Omental fat pad (tissue), 4 donors: Measurements from ENCODE around the gene PLOD2. TPM values are rescaled to one million over a fixed set of nuclear protein-coding genes. Genes with fewer than 3 reads are reported as not detected.

Source experiments
- ATAC-seq: fragments of 150-250 bp; one replicate; pipeline ENCODE4 v1.9.1; 2016; ENCODE audit warnings: mild to moderate bottlenecking, moderate library complexity; ENCODE audit not compliant: low FRiP score
- DNase-seq: peaks from one replicate; pipeline ENCODE4 v3.0.0-alpha.2; 2019; ENCODE audit warnings: low spot score
- CTCF ChIP-seq, 3 donors: fragments of 450-650 bp; IDR thresholded peaks; one replicate each; pipeline ENCODE4 v1.5.1; 2016 to 2017; ENCODE audit warnings: antibody characterized with exemption in 3 of 3, mild to moderate bottlenecking in 3 of 3, moderate library complexity in 2 of 3
- total RNA-seq, 4 donors: library from RNA; depleted of rRNA; stranded (reverse); fragments of >200 nt; gene quantifications; one replicate each; pipeline ENCODE4 v1.1.0, GENCODE V29; 2016

PLOD2 gene
- total RNA-seq, 4 donors from 2014 or later, result 35.3 to 180 (median 107) TPM

- DNase-seq (no peak), ATAC-seq (no peak)
- no peak for TF ChIP-seq CTCF (IDR thresholded peaks at IDR 0.05)
Measured at GRCh38 chr3:146040630-146041029, 120.4 kb downstream of the PLOD2 start.

GRCh38 chr3:146037697-146038096 lies 123.3 kb downstream of the PLOD2 start:
- TF ChIP-seq CTCF (IDR thresholded peaks at IDR 0.05), result no peak
- DNase-seq (no peak), ATAC-seq (no peak)

DNA sequence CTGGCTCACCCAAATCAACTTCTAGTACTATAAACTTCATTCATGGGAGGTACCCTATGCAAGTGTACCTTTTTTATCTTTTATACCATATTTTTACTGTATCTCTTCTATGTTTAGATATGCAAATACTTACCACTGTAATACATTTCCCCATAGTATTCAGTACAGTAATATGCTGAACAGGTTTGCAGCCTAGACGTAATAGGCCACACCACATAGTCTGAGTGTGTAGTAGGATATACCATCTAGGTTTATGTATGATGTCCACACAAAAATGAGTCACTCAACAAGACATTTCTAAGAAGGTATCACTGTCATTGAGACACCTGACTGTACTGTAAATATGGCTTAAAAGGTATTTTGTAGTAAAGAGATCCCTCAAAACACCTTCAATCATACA lies 124.7 kb downstream of the PLOD2 start:
- ATAC-seq, result no peak
- DNase-seq, result no peak

DNA sequence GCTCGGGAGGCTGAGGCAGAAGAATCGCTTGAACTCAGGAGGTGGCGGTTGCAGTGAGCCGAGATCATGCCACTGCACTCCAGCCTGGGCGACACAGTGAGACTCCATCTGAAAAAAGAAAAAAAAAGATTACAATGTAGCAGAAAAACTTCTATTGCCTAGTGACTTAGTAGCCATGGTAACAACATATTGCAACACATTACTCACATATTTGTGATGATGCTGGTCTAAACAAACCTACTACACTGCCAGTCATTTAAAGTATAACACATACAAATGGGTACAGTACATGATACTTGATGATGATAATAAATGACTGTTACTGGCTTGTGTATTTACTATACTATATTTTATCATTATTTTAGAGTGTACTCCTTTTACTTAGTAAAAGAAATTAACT lies 125.6 kb downstream of the PLOD2 start:
- ATAC-seq (no peak), DNase-seq (no peak)
- no peak for TF ChIP-seq CTCF (IDR thresholded peaks at IDR 0.05)

More for the DNA sequence above, 124.7 kb downstream of the PLOD2 start:
- TF ChIP-seq CTCF (IDR thresholded peaks at IDR 0.05), result no peak

DNA sequence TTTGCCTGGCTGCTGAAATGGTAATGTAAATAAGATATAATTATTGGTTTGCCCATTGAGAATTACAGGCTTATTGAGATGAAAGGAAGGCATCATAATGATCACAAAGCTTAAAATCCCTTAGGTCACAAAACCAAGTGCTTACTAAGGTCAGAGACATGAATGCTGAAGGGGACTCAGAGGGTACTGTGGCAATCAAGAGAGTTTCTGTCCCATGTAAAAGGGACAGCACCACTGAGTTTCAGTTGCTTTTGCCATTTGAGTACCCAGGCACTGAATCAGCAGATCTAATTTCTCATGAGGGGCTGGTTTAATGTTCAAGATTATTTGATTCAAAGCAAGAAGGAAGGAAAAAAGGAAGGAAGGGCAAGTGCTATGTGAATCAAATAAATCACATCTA lies 127.0 kb downstream of the PLOD2 start:
- DNase-seq, result no peak
- TF ChIP-seq CTCF (IDR thresholded peaks at IDR 0.05), result no peak
- no peak for ATAC-seq

DNA sequence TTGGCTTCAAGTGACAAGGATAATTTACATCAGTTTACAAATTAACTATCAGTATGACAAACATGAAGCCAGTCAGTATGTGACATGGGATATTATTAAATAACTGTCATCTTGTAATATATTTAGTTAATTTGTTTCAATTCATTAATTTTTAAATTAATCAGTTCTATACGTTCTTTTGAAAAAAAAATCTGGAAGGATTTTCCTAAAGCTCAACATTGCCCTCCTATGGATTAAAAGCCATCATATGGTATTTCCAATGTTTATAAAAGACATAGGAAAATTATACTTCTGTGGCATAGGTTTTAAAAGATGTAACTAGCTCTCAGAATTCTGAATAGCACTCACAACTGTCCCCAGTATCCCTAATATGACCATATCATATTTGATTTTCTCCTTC lies 134.4 kb downstream of the PLOD2 start:
- ATAC-seq (no peak), DNase-seq (no peak)
- no peak for TF ChIP-seq CTCF (IDR thresholded peaks at IDR 0.05)

- DNase-seq (no peak), ATAC-seq (no peak)
- TF ChIP-seq CTCF (IDR thresholded peaks at IDR 0.05), result no peak
Measured at GRCh38 chr3:146024260-146024659, 136.7 kb downstream of the PLOD2 start.
